OCI-LY1 (cell line): ENCODE results near the gene PRKCE.

Experiments used
- EZH2 ChIP-seq: fragments of 200-600 bp; sonication (generic), shearing (Covaris generic); IDR thresholded peaks from 2 replicates; pipeline ENCODE4 v1.8.0; 2017; ENCODE audit warnings: borderline replicate concordance, mixed run types, mild to moderate bottlenecking, antibody characterized with exemption, low read length, moderate library complexity, mixed read lengths
- TF ChIP-seq, protein P1 (sequence below): fragments of 200-600 bp; sonication (generic), shearing (Covaris generic); IDR thresholded peaks from 2 replicates; pipeline ENCODE4 v1.5.1; 2017; ENCODE audit warnings: mild to moderate bottlenecking, antibody characterized with exemption, low read length, moderate library complexity, mixed read lengths

DNA sequence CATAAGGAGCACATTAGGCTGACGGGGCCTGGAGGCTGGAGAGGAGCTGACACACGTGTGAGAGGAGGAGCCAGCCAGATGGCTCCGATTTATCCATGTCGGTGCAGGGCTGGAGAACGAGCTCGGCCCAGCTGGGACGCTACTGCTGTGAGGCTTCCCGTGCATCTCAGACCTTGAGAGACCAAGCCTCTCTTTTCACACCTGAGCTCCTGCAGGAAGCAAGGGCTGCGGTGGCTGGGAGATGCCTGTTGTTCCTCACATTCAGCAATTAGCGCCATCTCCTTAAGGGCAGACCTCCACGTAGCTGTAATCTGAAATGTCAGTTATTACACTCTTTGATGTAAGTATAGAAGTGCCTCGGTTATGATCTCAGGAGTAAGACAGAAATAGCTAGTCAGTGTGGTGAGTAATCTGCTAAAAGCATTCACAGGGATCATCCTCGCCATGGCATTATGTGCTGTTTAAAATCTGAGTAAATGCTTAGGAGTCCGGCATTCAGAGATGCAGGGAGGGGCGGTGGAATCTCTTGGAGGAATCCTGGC, 107.9 kb downstream of the PRKCE start:
- TF ChIP-seq, protein P1, sequence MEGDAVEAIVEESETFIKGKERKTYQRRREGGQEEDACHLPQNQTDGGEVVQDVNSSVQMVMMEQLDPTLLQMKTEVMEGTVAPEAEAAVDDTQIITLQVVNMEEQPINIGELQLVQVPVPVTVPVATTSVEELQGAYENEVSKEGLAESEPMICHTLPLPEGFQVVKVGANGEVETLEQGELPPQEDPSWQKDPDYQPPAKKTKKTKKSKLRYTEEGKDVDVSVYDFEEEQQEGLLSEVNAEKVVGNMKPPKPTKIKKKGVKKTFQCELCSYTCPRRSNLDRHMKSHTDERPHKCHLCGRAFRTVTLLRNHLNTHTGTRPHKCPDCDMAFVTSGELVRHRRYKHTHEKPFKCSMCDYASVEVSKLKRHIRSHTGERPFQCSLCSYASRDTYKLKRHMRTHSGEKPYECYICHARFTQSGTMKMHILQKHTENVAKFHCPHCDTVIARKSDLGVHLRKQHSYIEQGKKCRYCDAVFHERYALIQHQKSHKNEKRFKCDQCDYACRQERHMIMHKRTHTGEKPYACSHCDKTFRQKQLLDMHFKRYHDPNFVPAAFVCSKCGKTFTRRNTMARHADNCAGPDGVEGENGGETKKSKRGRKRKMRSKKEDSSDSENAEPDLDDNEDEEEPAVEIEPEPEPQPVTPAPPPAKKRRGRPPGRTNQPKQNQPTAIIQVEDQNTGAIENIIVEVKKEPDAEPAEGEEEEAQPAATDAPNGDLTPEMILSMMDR: no peak
- TF ChIP-seq EZH2: no peak
